Bronchial epithelial cell (primary cell): ENCODE measurements around the gene ACTN4. TPM values are rescaled to one million over a fixed set of nuclear protein-coding genes. Genes with fewer than 3 reads are reported as not detected.

ENCODE experiments used
- DNase-seq: peaks from one replicate; pipeline ENCODE4 v3.0.0-alpha.2; 2010; ENCODE audit warnings: low read depth
- FAIRE-seq: peaks from 2 replicates; lab custom pipeline; 2011; peaks lifted over from hg19 to GRCh38; lab: Jason Lieb, UNC
- H3K27me3 ChIP-seq: 2 replicates; pipeline ENCODE4 v1.5.1; 2011; ENCODE audit warnings: low read length; ENCODE audit not compliant: control insufficient read depth, insufficient read depth
- H3K36me3 ChIP-seq: 2 replicates; pipeline ENCODE4 v1.5.1; 2011; ENCODE audit warnings: low read length; ENCODE audit not compliant: control insufficient read depth, insufficient read depth
- H3K4me3 ChIP-seq: 2 replicates; pipeline ENCODE4 v1.5.1; 2011; ENCODE audit warnings: mild to moderate bottlenecking, low read depth, low read length, control low read depth
- total RNA-seq: library from RNA; depleted of rRNA; stranded (reverse); fragments of >200 nt; gene quantifications from 2 replicates; pipeline ENCODE4 v1.2.1, GENCODE V29; 2014
- TF ChIP-seq, protein P1 (sequence below): IDR thresholded peaks from 2 replicates; pipeline ENCODE4 v1.5.1; 2011; ENCODE audit warnings: mild to moderate bottlenecking, moderate library complexity, low read length, control low read depth, inconsistent platforms; ENCODE audit not compliant: insufficient read depth, severe bottlenecking

Gene ACTN4
- total RNA-seq, 1 donor from 2014 or later: 130 TPM

- TF ChIP-seq, protein P1, sequence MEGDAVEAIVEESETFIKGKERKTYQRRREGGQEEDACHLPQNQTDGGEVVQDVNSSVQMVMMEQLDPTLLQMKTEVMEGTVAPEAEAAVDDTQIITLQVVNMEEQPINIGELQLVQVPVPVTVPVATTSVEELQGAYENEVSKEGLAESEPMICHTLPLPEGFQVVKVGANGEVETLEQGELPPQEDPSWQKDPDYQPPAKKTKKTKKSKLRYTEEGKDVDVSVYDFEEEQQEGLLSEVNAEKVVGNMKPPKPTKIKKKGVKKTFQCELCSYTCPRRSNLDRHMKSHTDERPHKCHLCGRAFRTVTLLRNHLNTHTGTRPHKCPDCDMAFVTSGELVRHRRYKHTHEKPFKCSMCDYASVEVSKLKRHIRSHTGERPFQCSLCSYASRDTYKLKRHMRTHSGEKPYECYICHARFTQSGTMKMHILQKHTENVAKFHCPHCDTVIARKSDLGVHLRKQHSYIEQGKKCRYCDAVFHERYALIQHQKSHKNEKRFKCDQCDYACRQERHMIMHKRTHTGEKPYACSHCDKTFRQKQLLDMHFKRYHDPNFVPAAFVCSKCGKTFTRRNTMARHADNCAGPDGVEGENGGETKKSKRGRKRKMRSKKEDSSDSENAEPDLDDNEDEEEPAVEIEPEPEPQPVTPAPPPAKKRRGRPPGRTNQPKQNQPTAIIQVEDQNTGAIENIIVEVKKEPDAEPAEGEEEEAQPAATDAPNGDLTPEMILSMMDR: no peak
- Histone ChIP-seq H3K27me3 (no peaks in the 10 kb centered on the region), H3K4me3 (no peak overlapping the region), H3K36me3 (peaks cover 16% of the 10 kb centered on the region)
- DNase-seq (no peak), FAIRE-seq (no peak)
These were observed 34.9 kb downstream of the ACTN4 start for GRCh38 chr19:38682195-38682867.

- H3K36me3 ChIP-seq: peaks cover 12% of the 10 kb centered on the region
- no peak overlapping the region for H3K4me3 ChIP-seq
- TF ChIP-seq, protein P1: no peak
- H3K27me3 ChIP-seq: no peaks in the 10 kb centered on the region
- DNase-seq: no peak
- no peak for FAIRE-seq
These were observed 35.5 kb downstream of the ACTN4 start for GRCh38 chr19:38682872-38683392.

DNA sequence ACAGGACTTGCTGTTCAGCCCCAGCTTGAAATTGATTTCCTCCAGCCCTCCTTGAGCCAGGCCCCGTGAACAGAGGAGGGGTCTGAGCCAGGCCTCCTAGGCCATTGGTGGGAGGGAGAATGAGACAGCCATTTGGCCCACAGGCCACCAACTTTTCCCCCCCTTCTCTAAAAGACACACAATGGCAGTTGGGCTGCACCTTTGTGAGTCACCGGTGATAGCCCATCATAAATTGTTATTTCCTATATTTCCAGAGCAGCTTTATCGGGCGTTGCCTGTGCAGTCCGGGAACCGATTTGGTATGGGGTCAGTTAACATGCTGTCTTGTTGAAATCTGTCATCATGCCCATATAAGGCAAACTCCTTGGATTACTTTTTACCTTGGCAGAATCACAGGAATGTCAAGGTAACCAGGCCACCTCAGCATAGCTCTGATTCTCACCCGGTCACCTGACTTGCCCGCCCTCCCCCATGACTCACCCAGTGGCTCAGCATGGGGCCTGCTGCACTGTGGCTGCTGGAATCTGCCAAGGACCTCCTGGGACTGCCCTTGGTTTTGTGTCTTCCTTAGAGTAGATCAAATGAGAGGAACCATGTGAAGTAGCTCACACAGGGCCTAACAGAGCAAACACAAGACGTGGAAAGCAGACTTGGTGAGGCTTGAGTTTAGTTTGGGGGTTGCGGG, 36.1 kb downstream of the ACTN4 start:
- TF ChIP-seq, protein P1: no peak
- no peaks in the 10 kb centered on the region for H3K27me3 ChIP-seq
- no peak overlapping the region for H3K4me3 ChIP-seq
- FAIRE-seq (peak; percentile 84), DNase-seq (peak; percentile 100)
- H3K36me3 ChIP-seq: peaks cover 12% of the 10 kb centered on the region

- DNase-seq: peak; percentile 94
- Histone ChIP-seq H3K27me3 (no peaks in the 10 kb centered on the region), H3K36me3 (peaks cover 10% of the 10 kb centered on the region), H3K4me3 (no peak overlapping the region)
- TF ChIP-seq, protein P1: no peak
- no peak for FAIRE-seq
These were observed 36.8 kb downstream of the ACTN4 start for GRCh38 chr19:38684078-38684861.

- no peak overlapping the region for H3K4me3 ChIP-seq
- DNase-seq (no peak), FAIRE-seq (no peak)
- peaks cover 14% of the 10 kb centered on the region for H3K36me3 ChIP-seq
- TF ChIP-seq, protein P1: no peak
- H3K27me3 ChIP-seq: no peaks in the 10 kb centered on the region
These were observed 37.6 kb downstream of the ACTN4 start for GRCh38 chr19:38684862-38685665.
